Smooth muscle cell (in vitro differentiated cells): ENCODE data around the gene AMT. TPM values are rescaled to one million over a fixed set of nuclear protein-coding genes. Genes with fewer than 3 reads are reported as not detected.
"Not testable (repeated sequence)": the region's sequence is repeated elsewhere in the genome, so short reads cannot be mapped to it uniquely, and the experiment has no call there.

Source experiments
- DNase-seq: peaks from one replicate; lab custom pipeline; 2025; ENCODE audit not compliant: unreplicated experiment; lab: John Stamatoyannopoulos, UW
- H2AFZ ChIP-seq: fragments of 200-600 bp; sonication (generic); 2 replicates; pipeline ENCODE4 v1.6.0; 2016; ENCODE audit warnings: antibody characterized with exemption, low read depth, mild to moderate bottlenecking
- H3F3A ChIP-seq: fragments of 200-600 bp; sonication (generic); 2 replicates; pipeline ENCODE4 v1.6.0; 2017; ENCODE audit warnings: antibody characterized with exemption, low read depth
- H3K27ac ChIP-seq: fragments of 200-600 bp; sonication (generic); 2 replicates; pipeline ENCODE4 v1.5.1; 2016; ENCODE audit warnings: low read depth, mild to moderate bottlenecking
- H3K27me3 ChIP-seq: fragments of 200-600 bp; sonication (generic); 2 replicates; pipeline ENCODE4 v1.6.1; 2016; ENCODE audit warnings: low read depth, mild to moderate bottlenecking
- H3K36me3 ChIP-seq: fragments of 200-600 bp; sonication (generic); 2 replicates; pipeline ENCODE4 v1.5.1; 2016; ENCODE audit warnings: low read depth
- H3K4me1 ChIP-seq: fragments of 200-600 bp; sonication (generic); 2 replicates; pipeline ENCODE4 v1.5.1; 2016; ENCODE audit warnings: low read depth
- H3K4me2 ChIP-seq: fragments of 200-600 bp; sonication (generic); 2 replicates; pipeline ENCODE4 v1.6.0; 2016; ENCODE audit warnings: mild to moderate bottlenecking
- H3K4me3 ChIP-seq: fragments of 200-600 bp; sonication (generic); 2 replicates; pipeline ENCODE4 v1.5.1; 2016; ENCODE audit warnings: mild to moderate bottlenecking
- H3K79me2 ChIP-seq: fragments of 200-600 bp; sonication (generic); 2 replicates; pipeline ENCODE4 v1.6.0; 2016; ENCODE audit warnings: low read depth, mild to moderate bottlenecking
- H3K9ac ChIP-seq: fragments of 200-600 bp; sonication (generic); 2 replicates; pipeline ENCODE4 v1.6.0; 2016; ENCODE audit warnings: low read depth
- H3K9me3 ChIP-seq: fragments of 200-600 bp; sonication (generic); replicated peaks from 2 replicates; pipeline ENCODE4 v1.5.1; 2016; ENCODE audit warnings: low read depth
- H4K20me1 ChIP-seq: fragments of 200-600 bp; sonication (generic); 2 replicates; pipeline ENCODE4 v1.6.0; 2016; ENCODE audit warnings: low read depth
- CTCF ChIP-seq: fragments of 200-600 bp; sonication (generic); IDR thresholded peaks from 2 replicates; pipeline ENCODE4 v1.5.1; 2017; ENCODE audit warnings: borderline replicate concordance, mild to moderate bottlenecking, antibody characterized with exemption; ENCODE audit not compliant: insufficient read depth, poor library complexity, severe bottlenecking
- WGBS: methylation state at CpG from one replicate; pipeline ENCODE4 v1.1.7; 2016; ENCODE audit warnings: low lambda C conversion rate; 5-methylcytosine and 5-hydroxymethylcytosine counted together
- polyA plus RNA-seq: library from polyadenylated mRNA; unstranded; fragments of >200 nt; fragmentation: Nextera tagmentation; extraction: Ambion mirVana; gene quantifications from 2 replicates; pipeline ENCODE4 v1.2.1, GENCODE V29; 2016
- total RNA-seq: library from RNA; depleted of rRNA; stranded (reverse); fragments of >200 nt; gene quantifications from 2 replicates; pipeline ENCODE4 v1.2.3, GENCODE V29; 2014

The AMT gene
- total and polyA plus RNA-seq, 2 experiments from 2014 or later, result 16.1 to 19.3 TPM

- peaks cover 71% of the 10 kb centered on the region for H3K79me2 ChIP-seq
- DNase-seq, result no peak
- TF ChIP-seq CTCF, result no peak
- peak overlapping the region; percentile 83 for H3K9ac ChIP-seq
- no peaks in the 10 kb centered on the region for H3K36me3 ChIP-seq
- WGBS, result 1% methylated on average over 32 of the region's 33 CpGs
- no peaks in the 10 kb centered on the region for H3K27me3 ChIP-seq
- H3K9me3 ChIP-seq, result no peaks in the 10 kb centered on the region
- peaks cover 13% of the 10 kb centered on the region for H3F3A ChIP-seq
- H4K20me1 ChIP-seq, result peaks cover 54% of the 10 kb centered on the region
- peak overlapping the region; percentile 83 for H3K4me3 ChIP-seq
- peaks cover 21% of the 10 kb centered on the region for H3K4me1 ChIP-seq
- peak overlapping the region; percentile 93 for H3K4me2 ChIP-seq
- H2AFZ ChIP-seq, result no peak overlapping the region
- H3K27ac ChIP-seq, result peak overlapping the region; percentile 80
Observed at GRCh38 chr3:49410846-49411534, 11.3 kb downstream of the AMT start.

GRCh38 chr3:49410066-49410845, 12.0 kb downstream of the AMT start:
- Histone ChIP-seq H2AFZ (no peak overlapping the region), H3K79me2 (peaks cover 78% of the 10 kb centered on the region), H3F3A (peaks cover 13% of the 10 kb centered on the region), H3K9me3 (no peaks in the 10 kb centered on the region), H3K4me2 (peak overlapping the region; percentile 93), H3K36me3 (no peaks in the 10 kb centered on the region), H4K20me1 (peaks cover 61% of the 10 kb centered on the region), H3K27ac (peak overlapping the region; percentile 80), H3K9ac (peak overlapping the region; percentile 83), H3K4me1 (peaks cover 21% of the 10 kb centered on the region), H3K27me3 (no peaks in the 10 kb centered on the region), H3K4me3 (peak overlapping the region; percentile 83)
- TF ChIP-seq CTCF, result no peak
- 56% methylated on average over 4 of the region's 4 CpGs for WGBS
- DNase-seq, result no peak

- no peak overlapping the region for H3K9ac ChIP-seq
- no peak for TF ChIP-seq CTCF
- no peak overlapping the region for H3K4me2 ChIP-seq
- no peaks in the 10 kb centered on the region for H3K27me3 ChIP-seq
- H4K20me1 ChIP-seq, result peaks cover 95% of the 10 kb centered on the region
- peaks cover 13% of the 10 kb centered on the region for H3F3A ChIP-seq
- H3K27ac ChIP-seq, result peak overlapping the region; percentile 51
- H3K4me1 ChIP-seq, result peaks cover 14% of the 10 kb centered on the region
- no peak for DNase-seq
- 89% methylated on average over 17 of the region's 17 CpGs for WGBS
- no peaks in the 10 kb centered on the region for H3K9me3 ChIP-seq
- H3K36me3 ChIP-seq, result no peaks in the 10 kb centered on the region
- H2AFZ ChIP-seq, result no peak overlapping the region
- H3K4me3 ChIP-seq, result no peak overlapping the region
- peaks cover 95% of the 10 kb centered on the region for H3K79me2 ChIP-seq
Observed at GRCh38 chr3:49406571-49407565, 15.4 kb downstream of the AMT start.

GRCh38 chr3:49405570-49405969, 16.7 kb downstream of the AMT start:
- not testable (repeated sequence) for H3K9me3 ChIP-seq, H3K36me3 ChIP-seq, H3K4me2 ChIP-seq, H3K4me3 ChIP-seq, DNase-seq, H3K9ac ChIP-seq, H2AFZ ChIP-seq, H3K27me3 ChIP-seq
- Histone ChIP-seq H3F3A (peaks cover 13% of the 10 kb centered on the region), H4K20me1 (peaks cover 100% of the 10 kb centered on the region), H3K4me1 (peaks cover 14% of the 10 kb centered on the region), H3K27ac (peak overlapping the region; percentile 51), H3K79me2 (peaks cover 99% of the 10 kb centered on the region)
- WGBS, result 90% methylated on average over 9 of the region's 9 CpGs
